NCI-H2196 (cell line): ENCODE measurements around the gene YARS1.
A peak's percentile ranks its signal among the peaks of the same experiment; 100 is the strongest.

Experiments used
- DNase-seq: peaks from one replicate; lab custom pipeline; 2025; ENCODE audit not compliant: unreplicated experiment; lab: John Stamatoyannopoulos, UW

Gene YARS1

DNA sequence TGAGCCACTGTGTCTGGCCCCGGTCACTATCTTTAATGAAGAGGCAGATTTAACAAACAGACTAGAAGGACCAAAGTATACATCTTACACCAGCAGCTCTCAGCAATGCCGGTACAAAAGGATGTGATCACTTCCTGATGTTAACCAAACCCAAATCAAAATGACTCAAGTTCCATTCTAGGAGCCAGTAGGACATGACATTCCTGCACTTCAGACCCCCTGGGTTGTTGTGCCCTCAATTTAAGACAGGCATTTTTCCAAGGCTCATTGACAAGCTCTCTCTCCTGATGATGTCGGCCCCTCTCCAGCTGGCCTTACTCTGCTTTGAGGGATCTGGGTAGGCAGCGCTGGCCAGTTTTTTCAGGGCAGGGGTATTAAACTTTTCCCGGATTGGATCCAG is 35.1 kb downstream of the YARS1 start:
- no peak for DNase-seq

DNA sequence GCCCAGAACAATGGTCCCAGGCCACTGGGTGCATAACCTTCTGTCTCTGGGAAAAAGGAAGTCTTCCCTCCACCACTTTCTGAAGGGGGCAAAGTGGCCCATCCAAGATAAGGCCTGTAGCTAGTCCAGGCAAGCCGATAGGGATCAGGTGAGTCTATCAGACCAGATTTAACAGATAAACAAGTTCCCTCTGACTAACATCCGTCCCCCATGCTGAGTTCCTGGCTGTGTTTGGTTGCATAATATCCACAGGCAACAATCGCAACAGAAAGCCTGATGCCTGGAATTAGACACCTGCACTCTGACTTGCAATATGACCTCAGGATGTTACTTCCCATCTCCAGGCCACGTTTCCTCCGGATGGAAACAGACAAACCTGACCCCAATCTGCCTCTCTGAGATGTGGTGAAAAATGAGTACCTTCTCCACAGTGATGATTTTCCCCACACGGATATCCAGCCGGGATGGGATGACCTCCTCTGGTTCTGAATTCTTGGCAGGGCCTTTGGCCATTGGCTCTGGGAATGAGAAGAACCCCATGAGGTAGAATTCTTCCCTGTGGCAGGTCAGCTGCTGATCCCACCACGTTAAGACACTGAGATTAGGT is 36.4 kb downstream of the YARS1 start:
- no peak for DNase-seq

DNA sequence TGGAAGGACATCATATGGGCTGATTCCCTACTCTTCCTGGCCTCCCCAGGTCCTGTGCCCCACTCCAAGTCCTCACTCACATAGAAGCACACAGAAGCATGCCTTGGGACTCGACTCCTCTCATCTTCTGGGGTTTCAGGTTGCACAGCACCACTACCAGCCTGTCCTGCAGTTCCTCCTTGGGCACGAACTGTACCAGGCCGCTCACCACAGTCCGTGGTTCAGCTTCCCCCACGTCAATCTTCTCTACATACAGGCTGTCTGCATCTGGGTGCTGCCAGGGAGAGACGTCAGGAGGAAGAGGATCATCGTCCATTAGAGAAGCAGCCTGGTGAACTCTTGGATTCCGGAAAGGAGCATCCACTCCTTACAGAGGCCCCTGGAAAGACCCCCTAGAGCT is 37.2 kb downstream of the YARS1 start:
- DNase-seq, result no peak

DNA sequence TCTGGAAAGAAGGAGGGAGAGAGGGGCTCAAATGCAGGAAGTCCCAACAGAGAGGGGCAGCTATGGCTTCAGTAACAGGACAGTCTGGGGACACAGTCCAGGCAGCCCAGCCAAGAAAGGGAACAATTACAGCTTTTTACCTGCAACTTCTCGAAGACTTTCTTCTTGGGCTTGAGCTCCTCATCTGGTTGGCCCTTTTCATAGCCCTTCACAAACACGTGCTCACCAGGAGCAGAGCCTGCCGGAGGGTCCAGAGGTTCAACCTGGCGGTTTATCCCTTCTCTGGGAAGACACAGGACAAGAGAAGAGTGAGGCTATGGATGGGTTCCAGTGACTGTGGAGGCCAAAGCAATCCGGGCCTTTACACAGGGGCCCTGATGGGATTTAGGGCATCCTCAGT is 37.9 kb downstream of the YARS1 start:
- no peak for DNase-seq

DNA sequence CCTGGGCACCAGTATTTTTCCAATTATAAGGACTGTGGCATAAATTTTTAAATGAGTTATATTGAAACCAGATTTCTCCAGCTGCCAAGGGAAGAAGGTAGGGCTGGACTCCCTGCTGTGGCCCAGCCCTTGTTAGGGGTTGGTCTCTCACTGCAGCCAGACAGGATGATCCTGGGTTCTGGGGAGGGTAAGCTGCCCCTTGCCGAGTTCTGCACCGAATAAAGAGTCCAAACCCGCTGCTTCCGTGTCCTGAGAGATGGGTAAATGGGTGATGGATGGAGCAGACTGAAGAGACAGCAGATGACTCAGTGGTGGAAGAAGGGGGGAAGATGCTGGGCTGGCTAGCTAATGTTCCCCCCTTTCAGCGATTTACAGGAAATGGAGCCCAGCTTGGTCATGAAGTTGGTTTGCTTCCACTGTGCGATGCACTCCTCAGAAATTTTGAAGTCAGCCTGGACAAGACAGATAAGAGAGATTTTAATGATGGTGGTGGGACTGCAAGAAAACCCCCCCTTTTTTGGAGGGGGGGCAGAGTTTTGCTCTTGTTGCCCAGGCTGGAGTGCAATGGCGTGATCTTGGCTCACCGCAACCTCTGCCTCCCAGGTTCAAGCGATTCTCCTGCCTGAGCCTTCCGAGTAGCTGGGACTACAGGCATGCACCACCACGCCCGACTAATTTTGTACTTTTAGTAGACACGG is 41.4 kb downstream of the YARS1 start:
- DNase-seq, result no peak

DNA sequence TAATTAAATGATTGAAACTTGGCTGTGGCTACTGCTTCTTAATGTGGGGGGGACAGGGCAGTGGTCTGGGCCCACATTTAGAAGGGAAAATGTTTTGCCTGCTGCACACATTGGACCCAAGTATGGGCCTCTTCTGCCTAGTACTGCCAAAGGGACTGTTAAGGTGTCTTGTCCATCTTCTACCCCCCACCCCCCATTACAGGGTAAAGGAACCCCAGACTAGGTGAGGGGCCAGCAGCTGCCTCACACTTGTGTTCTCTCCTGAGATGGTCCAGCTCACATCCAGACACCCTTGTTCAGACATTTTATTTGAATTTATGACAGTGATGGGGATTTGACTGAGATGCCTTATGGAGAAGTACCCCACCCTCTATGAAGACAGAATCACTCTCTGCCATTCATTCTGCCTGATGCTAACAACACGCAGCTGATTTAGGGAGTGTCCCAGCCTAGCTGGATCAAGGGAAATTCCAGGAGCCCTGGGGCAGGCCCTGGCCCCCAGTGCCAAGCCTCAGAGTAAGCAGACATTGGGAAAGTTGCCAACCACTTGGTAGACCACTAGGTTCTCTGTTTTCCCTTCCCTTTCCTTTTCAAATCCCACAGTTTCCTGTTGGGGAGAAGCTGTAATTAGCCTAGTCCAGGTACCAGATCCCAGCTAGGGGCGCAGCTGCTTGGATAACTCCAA is 42.1 kb downstream of the YARS1 start:
- no peak for DNase-seq

DNA sequence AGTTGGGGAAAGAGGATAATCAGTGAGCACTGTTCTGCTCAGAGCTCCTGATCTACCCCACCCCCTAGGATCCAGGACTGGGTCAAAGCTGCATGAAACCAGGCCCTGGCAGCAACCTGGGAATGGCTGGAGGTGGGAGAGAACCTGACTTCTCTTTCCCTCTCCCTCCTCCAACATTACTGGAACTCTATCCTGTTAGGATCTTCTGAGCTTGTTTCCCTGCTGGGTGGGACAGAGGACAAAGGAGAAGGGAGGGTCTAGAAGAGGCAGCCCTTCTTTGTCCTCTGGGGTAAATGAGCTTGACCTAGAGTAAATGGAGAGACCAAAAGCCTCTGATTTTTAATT is 42.7 kb downstream of the YARS1 start:
- DNase-seq, result no peak

DNA sequence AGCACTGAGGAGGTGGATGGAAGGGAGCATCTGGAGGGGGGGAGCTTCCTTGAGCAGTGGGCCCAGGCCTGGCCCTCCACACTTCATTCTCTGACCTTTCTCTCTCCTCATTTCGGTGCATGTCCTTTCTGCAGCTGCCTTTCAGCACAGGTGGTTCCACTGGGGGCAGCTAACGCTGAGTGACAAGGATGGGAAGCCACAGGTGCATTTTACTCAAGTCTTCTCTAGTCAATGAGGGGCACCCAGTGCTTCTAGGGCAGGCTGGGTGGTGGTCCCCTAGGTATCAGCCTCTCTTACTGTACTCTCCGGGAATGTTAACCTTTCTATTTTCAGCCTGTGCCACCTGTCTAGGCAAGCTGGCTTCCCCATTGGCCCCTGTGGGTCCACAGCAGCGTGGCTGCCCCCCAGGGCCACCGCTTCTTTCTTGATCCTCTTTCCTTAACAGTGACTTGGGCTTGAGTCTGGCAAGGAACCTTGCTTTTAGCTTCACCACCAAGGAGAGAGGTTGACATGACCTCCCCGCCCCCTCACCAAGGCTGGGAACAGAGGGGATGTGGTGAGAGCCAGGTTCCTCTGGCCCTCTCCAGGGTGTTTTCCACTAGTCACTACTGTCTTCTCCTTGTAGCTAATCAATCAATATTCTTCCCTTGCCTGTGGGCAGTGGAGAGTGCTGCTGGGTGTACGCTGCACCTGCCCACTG is 43.2 kb downstream of the YARS1 start:
- DNase-seq, result no peak

DNA sequence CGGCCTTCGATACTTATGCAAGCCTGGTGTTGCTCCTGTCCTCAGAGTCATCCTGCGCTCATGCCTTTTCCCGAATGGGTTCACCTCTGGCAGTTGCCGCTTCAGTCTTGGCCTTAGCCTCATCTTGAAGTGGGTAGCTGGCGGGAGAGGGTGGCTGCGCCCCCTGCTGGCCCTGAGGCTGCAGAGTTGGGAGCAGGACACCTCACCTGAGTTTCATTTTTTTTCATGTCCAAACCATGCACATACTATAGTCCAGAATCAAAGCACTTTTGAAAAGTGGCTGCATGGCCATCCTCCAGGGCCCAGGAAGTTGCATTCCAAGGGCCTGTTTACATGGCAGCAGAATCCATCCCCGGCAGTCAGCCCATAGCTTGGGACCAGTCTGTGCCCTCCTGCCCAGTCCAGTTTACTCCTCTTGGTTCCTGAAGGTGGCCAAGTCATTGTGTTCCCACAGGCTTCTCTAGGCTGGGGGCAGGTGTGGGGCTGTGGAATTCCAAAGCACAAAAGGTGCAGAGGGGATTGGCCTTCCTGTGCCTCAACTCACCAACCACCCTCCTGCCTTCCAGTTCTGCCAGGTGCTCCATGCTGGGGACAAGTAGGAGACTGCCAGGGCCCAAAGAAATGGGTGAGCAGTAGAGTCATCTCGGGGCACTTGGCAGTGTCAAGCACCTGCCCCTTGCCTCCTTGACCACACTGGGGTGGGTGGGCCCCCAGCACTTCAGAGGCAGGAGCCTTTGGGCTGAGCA is 44.0 kb downstream of the YARS1 start:
- peak; percentile 74 for DNase-seq

DNA sequence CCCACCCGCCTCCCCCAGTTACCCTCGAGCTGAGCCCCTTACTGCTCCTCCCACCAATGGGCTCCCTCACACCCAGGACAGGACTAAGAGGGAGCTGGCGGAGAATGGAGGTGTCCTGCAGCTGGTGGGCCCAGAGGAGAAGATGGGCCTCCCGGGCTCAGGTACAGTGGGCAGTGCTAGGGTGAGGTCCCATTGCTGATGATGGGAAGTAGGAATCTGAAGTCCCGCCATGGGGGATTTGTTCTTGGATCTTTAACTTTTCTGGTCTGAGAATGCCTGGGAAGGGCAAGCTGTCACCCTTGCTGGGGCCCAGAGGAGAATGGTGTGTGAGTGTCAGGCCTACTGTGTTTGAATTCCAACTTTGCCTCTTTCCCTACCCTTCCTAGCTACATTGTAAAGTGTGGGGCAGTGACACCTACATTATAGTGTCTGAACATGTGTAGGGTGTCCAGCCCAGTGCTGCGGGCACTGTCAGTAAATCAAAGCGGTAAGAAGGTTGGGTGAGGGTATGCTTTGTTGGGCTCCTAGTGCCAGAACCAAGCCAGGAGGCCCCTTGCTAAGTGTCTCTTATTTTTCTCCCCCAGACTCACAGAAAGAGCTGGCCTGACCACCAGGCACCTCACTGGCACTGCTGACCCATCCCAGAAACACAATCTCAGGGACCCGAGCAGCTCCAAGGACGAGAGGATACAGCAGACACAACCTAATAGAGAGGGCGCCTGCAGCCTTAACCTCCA is 44.7 kb downstream of the YARS1 start:
- DNase-seq, result no peak

DNA sequence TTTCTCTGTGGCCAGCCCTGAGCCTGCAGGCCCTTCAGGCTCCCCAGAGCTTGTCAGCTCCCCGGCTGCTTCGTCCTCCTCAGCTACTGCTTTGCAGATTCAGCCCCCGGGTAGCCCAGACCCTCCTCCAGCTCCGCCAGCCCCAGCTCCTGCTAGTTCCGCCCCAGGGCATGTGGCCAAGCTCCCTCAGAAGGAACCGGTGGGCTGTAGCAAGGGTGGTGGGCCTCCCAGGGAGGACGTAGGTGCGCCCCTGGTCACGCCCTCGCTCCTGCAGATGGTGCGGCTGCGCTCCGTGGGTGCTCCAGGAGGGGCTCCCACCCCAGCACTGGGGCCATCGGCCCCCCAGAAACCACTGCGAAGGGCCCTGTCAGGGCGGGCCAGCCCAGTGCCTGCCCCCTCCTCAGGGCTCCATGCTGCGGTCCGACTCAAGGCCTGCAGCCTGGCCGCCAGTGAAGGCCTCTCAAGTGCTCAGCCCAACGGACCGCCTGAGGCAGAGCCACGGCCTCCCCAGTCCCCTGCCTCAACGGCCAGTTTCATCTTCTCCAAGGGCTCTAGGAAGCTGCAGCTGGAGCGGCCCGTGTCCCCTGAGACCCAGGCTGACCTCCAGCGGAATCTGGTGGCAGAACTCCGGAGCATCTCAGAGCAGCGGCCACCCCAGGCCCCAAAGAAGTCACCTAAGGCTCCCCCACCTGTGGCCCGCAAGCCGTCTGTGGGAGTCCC is 45.4 kb downstream of the YARS1 start:
- no peak for DNase-seq

DNA sequence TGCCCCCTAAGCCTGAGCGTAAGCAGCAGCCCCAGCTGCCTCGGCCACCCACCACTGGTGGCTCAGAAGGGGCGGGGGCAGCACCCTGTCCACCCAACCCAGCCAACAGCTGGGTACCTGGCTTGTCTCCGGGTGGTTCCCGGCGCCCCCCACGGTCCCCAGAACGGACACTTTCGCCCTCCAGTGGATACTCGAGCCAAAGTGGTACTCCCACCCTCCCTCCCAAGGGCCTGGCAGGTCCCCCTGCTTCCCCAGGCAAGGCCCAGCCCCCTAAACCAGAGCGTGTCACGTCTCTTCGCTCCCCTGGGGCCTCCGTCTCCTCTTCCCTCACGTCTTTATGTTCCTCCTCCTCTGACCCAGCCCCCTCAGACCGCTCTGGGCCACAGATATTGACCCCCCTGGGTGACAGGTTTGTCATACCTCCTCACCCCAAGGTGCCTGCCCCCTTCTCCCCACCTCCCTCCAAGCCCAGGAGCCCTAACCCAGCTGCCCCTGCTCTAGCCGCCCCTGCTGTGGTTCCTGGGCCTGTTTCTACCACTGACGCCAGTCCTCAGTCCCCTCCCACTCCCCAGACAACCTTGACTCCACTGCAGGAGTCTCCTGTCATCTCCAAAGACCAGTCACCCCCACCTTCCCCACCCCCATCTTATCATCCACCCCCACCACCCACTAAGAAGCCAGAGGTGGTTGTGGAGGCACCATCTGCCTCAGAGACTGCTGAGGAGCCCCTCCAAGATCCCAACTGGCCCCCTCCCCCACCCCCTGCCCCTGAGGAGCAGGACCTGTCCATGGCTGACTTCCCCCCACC is 46.2 kb downstream of the YARS1 start:
- no peak for DNase-seq

DNA sequence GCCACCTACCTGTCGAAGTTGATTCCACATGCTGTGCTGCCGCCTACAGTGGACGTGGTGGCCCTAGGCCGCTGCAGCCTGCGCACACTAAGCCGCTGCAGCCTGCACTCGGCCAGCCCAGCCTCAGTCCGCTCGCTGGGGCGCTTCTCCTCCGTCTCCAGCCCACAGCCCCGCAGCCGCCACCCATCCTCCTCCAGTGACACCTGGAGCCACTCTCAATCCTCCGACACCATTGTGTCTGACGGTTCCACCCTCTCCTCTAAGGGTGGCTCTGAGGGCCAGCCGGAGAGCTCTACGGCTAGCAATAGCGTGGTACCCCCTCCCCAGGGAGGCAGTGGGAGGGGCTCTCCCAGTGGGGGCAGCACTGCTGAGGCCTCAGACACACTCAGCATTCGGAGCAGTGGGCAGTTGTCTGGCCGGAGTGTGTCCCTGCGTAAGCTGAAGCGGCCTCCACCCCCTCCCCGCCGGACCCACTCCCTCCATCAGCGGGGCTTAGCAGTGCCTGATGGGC is 46.9 kb downstream of the YARS1 start:
- no peak for DNase-seq

DNA sequence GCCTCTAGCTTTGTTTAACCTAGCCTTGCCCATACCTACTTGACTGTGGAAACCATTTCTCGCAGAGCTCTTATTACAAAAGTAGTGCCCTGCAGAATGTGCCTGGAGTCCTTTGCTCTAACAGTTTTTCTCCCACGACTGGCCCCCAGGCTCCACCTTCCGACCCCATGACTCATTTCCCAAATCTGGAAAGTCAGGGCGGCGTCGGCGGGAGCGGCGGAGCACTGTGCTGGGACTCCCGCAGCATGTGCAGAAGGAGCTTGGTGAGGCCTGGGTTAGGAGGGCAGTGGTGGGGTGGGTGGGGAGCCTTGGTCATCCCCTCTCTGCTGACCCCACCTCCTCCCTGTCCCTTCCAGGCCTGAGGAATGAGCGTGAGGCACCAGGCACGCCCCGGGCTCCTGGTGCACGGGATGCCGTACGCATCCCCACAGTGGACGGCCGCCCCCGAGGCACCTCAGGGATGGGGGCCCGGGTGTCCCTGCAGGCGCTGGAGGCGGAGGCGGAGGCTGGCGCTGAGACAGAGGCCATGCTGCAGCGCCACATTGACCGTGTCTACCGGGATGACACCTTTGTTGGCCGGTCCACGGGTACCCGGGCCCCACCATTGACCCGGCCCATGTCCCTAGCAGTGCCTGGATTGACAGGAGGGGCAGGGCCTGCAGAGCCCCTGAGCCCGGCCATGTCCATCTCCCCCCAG is 47.5 kb downstream of the YARS1 start:
- DNase-seq, result no peak

DNA sequence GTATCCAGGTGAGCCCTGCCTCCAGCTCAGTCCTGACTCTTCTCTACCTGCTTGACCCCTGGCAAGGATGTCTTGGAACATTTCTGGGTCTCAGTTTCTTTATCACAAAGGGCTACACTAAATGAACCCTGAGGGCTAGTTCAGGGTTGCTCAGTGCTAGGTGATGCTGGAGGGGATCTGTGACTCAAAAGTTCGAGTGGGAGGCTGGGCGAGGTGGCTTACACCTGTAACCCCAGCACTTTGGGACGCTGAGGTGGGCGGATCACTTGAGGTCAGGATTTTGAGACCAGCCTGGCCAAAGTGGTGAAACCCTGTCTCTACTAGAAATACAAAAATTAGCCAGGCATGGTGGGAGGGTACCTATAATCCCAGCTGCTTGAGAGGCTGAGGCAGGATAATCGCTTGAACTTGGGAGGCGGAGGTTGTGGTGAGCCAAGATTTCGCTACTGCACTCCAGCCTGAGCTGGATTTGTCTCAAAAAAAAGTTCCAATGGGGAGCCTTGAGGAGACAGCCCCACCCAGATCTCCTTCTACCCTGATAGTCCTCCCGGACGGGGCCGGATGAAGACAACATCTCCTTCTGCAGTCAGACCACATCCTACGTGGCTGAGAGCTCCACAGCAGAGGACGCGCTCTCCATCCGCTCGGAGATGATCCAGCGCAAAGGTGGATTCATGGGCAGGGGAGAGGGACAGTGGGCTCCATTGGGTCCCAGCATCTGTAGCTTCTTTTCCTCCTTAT is 48.9 kb downstream of the YARS1 start:
- no peak for DNase-seq

DNA sequence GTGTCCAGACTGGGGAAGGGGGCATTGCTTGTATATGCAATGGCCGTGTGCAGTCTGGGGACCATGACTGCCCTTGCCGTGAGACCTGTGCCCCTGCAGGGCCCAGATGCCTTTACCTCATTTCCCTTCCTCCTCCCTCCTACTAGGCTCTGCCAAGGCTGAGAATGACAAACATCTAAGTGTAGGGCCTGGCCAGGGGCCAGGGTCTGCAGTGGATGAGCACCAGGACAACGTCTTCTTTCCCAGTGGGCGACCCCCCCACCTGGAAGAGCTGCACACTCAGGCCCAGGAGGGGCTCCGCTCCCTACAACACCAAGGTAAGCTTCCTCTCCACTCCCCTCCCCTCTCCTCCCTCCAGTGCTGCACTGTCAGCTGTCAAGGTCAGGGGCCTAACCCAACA is 49.5 kb downstream of the YARS1 start:
- no peak for DNase-seq

DNA sequence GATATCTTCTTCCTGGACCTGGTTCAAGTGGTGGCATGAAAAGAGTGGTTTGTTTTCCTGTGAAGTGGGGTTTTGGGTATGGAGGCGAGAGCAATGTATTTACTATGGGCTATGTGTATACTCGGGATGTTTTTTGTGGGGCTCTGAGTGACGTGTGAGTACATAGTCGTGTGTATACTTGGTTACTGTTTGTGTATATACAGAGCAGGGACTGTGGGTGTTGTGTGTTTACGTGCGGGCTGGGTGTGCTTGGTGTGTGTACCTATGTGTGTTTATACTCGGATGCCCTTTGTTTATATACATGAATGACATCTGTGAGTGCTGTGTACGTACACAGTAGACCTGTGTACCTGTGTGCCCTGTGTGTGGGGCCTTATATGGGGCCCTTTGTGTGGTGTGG is 50.0 kb downstream of the YARS1 start:
- no peak for DNase-seq
